GM21423 (cell line): ENCODE data around the gene ALAS1.

Source experiments
- ATAC-seq: cut with Tn5 transposase; IDR thresholded peaks from one replicate; pipeline ENCODE4 v1.9.1; 2021; ENCODE audit warnings: mild to moderate bottlenecking, moderate library complexity; ENCODE audit not compliant: unreplicated experiment

Gene ALAS1

DNA sequence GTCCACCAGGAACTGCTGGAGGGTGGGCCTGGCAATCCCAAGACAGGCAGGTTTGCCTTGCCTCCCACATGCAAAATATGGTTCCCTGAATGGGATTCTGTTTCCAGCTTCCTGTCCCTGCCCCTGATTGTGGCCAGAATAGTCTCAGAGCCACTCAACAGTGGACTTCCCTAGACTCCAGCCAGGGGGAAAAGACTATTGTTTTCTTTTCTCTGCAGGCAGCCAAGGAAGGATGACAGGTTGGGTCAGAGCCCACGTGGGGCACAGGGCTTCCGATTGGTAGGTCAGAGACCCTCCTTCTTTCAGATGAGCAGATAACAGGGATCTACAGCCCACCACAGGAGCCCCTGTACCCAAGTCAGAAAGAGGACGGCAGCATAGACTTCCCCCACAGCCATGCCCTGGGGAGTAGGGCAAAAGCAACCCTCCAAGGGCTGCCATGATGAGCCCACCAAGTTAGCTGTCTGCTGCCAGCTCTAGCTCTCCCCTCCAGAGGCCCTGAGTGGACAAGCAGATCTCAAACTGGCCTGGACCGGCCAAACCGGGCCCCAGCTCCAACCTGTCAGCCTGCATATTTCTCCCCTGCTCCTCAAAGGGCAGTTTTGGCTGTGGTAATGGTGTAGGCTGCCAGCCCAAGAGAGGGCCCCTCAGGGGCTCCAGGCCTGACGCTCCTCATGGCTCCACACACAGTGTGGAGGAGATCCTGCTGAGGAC, 21.1 kb downstream of the ALAS1 start:
- no peak for ATAC-seq

- ATAC-seq = no peak
Measured at GRCh38 chr3:52220380-52221026, 22.5 kb downstream of the ALAS1 start.

- no peak for ATAC-seq
Measured at GRCh38 chr3:52221141-52221562, 23.2 kb downstream of the ALAS1 start.

- ATAC-seq = no peak
Measured at GRCh38 chr3:52221563-52222318, 23.8 kb downstream of the ALAS1 start.

- ATAC-seq = no peak
Measured at GRCh38 chr3:52222319-52223221, 24.6 kb downstream of the ALAS1 start.

DNA sequence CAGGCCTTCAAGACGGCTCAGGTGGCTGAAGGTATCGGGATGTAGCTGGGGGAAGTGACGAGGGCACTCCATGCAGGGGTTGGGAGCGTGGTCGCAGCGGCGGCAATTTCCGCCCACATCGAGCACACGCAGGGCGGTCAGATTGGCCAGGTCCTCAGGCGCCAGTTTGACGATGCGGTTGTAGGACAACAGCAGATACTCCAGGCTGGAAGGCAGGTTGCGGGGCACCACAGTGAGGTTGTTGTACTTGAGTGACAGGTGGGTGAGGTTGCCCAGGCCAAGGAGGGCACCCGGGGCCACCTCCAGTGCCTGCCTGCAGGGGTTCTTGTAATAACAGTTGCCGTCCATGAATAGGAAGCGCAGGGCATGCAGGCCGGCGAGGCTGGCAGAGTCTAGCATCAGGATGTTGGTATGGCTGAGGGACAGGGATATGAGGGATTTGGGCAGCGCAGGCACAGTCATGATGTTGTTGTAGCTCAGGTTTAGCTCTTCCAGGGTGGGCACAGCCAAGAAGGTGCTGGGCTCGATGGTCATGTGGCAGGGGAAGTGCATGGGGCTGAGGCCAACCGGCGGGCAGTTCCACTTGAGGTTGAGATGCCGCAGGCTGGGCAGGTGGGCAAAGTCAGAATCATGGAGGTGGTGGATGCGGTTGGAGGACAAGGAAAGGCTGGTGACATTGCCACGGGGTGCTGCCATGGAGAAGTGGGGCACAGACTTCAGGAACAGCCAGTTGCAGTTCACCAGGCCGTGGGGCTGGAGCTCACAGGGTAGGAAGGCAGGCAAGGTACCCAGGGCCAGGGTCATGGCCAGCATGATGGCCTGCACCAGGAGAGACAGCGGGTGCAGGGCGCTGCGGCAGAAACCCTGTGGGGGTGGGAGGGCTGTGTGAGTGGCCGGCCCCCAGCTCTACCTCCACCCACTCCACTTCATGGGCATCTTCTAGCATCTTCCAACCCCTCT, 25.8 kb downstream of the ALAS1 start:
- ATAC-seq = no peak

- ATAC-seq = peak; percentile 79
Measured at GRCh38 chr3:52225452-52226228, 27.7 kb downstream of the ALAS1 start, which contains the start of gene TLR9. Gene TLR9 (minus strand): TSS chr3:52225645. CDS start chr3:52225529, 116 bp downstream.

GRCh38 chr3:52226229-52226817, 28.4 kb downstream of the ALAS1 start:
- ATAC-seq = peak; percentile 16

GRCh38 chr3:52227117-52227516, 29.2 kb downstream of the ALAS1 start:
- ATAC-seq = no peak

GRCh38 chr3:52227766-52228165, 29.8 kb downstream of the ALAS1 start:
- ATAC-seq = no peak

GRCh38 chr3:52228266-52228665, 30.3 kb downstream of the ALAS1 start:
- ATAC-seq = no peak

GRCh38 chr3:52228751-52229291, 30.9 kb downstream of the ALAS1 start:
- ATAC-seq = no peak

DNA sequence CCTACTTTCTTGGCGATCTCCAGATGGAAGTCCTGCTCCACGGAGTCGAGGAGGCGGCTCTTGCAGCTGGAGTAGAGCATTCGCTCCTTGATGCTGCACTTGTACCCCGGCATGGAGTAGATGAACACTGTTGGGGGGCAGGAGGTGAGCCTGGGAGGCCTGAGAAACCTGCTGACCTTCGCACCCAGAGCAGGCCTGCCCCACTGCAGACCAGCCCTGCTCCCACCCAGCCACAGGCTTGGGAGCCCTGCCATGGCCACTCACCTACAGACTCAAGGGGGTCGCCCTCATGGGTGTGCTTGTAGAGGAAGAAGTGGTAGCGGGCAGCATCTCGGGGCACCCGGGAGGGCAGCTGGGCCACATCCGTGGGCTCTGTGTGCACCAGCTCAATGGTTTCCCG, 31.7 kb downstream of the ALAS1 start:
- no peak for ATAC-seq

GRCh38 chr3:52230461-52230860, 32.5 kb downstream of the ALAS1 start:
- ATAC-seq = no peak

- no peak for ATAC-seq
Measured at GRCh38 chr3:52230889-52231499, 33.0 kb downstream of the ALAS1 start.

- no peak for ATAC-seq
Measured at GRCh38 chr3:52231502-52232278, 33.7 kb downstream of the ALAS1 start.
